Stimulated activated CD4-positive, alpha-beta T cell treated with anti-CD3 and anti-CD28 coated beads, Interleukin-4, amount 100 ng/mL, for 4 hours (primary cell): ENCODE measurements around the gene ZC2HC1C.

Experiments used
- DNase-seq, 2 experiments: peaks; one replicate each; pipeline ENCODE4 v3.0.0-alpha.2; 2020

ZC2HC1C gene, protein sequence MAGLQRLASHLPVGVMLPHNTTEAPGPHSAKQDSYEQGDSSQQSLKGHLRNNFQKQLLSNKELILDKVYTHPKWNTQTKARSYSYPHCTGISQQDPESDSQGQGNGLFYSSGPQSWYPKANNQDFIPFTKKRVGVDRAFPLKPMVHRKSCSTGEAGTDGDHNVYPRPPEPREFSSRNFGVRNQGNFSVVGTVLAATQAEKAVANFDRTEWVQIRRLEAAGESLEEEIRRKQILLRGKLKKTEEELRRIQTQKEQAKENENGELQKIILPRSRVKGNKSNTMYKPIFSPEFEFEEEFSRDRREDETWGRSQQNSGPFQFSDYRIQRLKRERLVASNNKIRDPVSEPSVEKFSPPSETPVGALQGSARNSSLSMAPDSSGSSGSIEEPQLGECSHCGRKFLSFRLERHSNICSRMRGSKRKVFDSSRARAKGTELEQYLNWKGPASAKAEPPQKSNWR

DNA sequence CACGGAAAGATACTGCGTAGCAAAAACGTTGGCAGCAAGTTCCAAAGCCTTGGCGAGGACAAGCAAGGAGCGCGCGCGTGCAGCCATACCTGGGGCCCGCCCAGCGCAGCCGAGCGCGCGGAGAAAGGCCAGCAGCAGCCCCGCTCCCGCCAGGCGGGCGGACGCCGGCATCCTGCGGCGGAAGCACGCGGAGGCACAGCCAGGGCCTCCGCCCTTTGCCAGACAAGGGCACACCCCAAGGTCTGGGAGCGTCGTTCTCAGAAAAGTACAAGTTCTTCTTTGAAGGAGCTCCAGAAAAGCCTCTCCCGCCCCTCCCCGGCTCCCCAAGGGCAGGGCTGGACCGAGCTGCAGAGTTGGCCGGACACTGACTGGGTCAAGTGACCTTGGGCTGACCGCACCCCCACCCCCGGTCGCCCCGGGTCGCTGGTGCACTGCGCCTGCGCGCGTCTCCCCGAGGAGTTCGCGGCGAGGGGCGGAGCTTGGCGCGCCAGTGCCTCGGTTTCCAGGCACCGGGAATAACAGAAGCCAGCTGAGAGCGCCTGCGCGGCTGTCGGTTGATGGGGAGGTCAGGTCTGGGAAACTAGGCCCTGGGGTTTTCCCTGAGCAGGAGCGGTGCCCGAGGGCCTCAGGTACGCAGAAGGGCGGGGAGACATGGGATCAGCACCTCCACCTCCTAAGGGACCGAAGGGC, at the start of gene ZC2HC1C:
TSS of gene ZC2HC1C (plus strand) at position 521 of the 690 bp plus-strand sequence. CDS start 933 bp downstream, outside the sequence.
- DNase-seq, result peak; percentile 44 to 68

DNA sequence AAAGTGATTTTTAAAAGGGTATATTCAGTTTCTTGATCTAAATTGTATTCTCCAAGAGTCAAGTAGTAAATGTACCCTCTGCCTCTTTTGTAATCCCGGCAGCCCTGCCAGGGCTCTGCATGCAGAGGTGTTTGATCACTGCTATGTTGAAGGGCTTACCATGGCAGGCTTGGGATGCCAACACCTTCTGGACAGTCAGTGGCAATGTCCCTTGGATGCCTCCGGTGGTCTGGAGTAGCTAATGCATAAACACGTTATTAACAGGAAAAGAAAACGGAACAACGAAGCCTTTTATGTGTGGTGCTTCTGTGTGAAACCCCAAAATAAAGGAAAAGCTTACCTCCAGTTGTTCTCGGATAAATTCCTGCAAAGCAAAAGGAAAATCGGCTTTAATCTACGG, 46.8 kb upstream of the ZC2HC1C start:
- no peak for DNase-seq

DNA sequence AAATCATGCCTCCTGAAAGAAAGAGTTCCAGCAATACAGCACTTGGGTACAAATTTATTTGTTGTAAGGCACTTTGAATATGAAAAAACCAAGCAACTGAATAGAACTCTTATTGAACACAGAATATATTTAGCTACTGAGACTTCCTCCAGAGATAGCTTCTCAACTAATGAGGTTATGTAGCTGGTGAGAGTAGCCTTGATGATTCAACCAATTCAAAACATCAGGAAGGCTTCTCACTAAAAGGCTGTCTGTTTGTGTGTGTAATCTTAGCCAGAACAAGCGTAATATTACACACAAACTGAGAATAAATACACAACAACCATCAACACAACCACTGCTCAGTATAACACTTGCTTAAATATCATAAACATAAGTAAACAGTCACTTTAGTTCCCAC, 46.3 kb upstream of the ZC2HC1C start:
- DNase-seq, result no peak

DNA sequence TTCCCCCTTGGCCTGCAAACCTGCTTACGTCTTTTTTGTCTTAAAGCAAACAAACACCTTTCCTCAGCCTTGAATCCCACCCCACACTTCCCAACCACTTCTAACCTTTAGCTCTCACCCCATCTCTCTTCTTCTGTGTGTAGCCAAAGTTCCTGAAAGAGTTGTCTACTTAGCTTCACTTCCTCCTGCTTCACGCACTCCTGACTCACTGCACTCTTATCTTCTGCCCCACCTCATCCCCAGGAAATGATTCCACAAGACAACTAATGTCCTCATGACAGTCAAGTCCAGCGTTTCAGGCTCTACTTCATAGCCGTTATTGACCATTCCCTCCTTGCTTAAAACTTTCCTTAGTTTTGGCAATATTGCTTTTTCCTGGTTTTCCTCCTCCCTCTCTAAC, 44.4 kb upstream of the ZC2HC1C start:
- DNase-seq, result no peak

DNA sequence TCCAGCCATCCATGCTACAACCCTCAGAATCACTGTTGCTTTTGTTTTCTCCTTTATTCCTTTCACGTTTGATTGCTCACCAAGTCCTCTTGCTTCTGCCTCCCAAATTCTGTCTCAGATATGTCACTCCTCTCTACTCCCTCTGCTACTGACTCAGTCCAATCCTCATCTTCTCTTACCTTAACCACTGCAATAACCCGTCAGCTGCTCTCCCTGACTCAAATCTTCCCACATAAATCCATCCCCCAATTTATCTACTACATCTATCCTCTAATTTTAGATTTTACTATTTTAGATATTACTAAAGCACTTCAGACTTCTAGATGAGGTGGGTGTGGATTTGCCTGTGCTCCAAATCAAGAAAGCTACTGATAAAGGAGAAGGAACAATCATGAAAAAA, 43.6 kb upstream of the ZC2HC1C start:
- DNase-seq, result no peak

DNA sequence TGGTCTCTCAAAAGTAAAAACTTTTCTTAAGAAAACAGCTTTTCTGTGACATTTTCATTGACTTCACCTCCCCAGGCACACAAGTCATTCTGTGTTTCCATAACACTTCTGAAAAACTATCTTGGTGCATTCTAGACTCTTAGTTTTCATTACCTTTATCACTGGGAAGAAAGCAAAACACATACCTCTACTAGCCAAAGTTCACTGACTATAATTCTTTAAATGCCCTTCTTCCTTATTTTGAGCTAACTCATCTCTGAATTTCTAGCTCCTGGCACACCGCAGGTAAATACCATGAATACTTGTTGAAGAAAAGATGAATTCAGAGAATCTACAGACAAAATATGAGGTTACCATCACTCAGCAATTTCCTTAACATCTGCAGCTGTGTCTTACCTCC, 39.3 kb upstream of the ZC2HC1C start:
- DNase-seq, result no peak

DNA sequence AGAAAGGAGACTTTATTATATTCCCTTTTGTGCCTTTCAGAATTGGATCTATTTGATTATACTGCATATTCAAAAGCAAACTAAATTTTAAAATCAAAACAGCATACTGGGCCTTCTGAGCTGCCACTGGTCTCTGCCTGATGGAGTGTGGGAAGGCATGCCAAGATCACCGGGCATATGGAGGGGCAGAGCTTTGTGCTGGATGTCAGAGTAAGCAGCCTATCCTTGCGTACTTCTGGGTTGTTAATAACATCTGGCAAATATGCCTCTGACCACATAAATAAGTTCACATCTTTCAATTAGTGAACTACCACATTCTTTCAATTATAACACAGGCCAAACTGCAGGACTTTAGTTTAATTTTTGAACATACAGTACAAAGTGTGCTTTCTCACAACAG, 36.5 kb upstream of the ZC2HC1C start:
- no peak for DNase-seq

DNA sequence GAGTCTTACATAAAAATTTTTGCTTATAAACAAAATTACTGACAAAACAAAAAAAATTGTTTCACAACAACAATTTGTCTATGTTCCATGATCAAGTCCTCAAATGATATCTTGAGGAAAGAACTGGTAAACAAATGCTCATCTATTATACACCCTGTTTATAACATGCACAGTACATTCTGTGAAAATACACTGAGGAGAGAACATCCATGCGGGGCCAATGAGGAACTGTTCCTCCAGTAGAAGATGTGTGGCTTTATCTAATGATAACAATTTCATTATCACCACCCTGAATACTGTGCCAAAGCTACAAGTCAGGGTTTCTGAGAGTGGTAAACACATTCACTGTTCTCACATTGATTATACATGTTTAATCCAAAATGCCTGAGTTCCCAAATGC, 28.9 kb upstream of the ZC2HC1C start:
- no peak for DNase-seq

DNA sequence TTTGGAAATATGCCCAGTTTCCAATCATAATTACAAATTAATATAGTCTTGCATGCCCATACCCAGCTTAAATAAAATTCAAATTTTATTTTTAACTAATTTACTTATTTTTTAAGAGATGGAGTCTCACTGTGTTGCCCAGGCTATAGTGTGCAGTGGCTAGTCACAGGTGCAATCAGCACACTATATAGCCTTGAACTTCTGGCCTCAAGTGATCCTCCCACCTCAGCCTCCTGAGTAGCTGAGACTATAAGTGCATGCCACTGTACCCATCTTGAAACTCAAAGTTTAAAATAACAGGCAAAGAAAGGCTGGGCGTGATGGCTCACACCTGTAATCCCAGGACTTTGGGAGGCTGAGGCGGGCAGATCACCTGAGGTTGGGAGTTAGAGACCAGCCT, 28.5 kb upstream of the ZC2HC1C start:
- DNase-seq, result no peak

DNA sequence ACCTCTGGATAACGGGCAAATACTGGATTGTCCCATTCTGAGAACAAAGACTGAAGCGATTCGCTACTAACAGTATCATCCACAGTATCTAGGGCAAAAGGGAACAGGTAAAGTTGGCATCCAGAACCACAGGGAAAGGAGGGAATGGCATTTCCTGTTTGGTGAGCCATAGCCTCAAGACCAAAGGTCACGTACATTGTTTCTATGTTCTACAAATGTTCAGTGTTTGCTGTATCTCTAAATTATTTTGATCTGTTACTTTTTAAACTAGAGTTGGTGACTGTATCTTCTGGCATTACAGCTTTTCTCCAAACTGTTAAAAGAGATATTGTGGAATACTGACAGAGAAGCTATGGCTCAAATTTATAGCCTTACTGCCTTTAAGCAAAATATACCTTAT, 27.8 kb upstream of the ZC2HC1C start:
- DNase-seq, result no peak

DNA sequence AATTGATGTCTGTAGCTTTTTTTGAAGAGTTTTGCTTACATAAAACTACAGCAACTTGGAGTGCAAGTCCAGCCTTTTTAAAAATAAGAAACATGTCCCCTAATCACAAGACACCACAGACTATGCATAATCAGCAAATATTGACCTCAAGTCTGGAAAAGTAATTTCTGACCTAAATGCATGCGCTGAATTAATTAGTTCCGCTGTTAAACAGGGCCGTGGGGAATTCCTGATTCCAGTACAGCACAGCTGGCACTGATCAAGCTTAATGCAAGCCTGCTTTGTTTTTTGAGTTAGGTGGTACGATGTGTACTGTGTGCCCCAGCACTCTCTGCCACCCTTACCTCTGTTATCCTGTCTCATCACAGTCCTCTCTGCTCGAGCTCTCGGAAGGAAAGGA, 27.4 kb upstream of the ZC2HC1C start:
- DNase-seq, result no peak

DNA sequence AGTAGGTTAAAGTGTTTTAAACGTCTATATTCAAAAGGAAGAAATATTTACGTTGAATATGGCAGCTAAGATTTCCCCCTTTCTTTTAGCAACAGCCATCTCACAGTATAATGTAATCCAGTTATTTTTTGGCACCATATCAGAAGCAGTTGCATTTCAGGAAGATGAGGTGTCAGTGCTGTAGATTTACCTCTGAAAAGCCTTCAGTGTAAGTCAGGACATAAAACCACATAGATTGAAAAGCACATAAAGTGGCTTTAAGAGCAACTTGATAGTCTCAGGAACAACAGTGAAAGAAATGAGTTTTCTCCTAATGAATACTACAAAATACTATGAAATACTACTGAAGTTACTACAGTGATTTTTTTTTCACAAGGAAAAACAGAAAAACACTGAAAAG, 25.1 kb upstream of the ZC2HC1C start:
- no peak for DNase-seq

DNA sequence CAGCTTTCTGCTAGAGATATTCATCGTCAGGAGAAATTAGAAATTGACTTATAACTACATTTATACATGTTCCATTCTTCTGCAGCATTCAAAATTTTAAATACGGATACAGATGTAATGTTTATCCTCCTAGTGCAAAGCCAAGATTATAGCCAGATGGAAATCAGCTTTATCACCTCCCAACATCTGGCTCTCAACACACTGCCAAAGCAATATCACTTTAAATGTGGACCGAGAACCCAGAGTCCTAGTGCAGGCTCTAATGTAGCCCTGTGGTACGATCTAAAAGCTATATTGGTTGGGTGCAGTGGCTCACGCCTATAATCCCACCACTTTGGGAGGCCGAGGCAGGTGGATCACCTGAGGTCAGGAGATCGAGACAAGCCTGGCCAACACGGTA, 24.7 kb upstream of the ZC2HC1C start:
- DNase-seq, result no peak

DNA sequence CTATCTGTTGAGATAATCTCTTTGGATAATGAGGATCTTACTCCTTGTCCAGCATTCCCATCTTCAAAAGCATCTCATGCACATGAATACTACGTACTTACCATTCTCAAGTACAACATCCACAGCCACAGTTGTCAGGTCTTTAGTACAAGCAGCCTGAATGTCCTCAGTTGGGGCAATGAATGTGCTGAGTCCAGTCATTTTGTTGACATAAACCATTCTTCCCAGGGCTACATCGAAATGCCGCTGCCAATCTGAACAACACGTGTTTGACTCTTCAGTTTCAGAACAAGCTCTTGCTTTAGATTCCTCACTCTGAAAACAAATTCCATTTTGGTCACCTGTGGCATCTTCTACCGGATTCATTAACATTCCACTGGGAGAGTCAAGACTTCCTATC, 23.2 kb upstream of the ZC2HC1C start:
- no peak for DNase-seq

DNA sequence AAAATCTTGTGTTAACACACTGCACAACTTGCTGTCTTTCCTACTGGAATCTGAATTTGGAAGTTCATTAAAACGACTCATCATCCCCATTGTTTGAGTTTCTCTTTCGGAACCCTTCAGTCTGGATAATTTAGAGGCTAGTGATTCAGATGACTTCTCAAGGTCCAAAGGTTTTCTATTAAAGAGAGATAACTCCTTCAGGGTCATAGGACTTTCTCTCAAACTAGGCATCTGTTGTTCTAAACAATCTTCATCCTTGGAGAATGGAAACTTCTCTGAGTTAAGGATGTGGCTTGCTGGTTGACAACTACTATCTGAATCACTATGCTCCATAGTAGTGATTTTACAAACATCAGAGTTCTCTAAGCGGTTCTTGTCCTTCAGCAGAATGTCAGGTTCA, 22.5 kb upstream of the ZC2HC1C start:
- no peak for DNase-seq

DNA sequence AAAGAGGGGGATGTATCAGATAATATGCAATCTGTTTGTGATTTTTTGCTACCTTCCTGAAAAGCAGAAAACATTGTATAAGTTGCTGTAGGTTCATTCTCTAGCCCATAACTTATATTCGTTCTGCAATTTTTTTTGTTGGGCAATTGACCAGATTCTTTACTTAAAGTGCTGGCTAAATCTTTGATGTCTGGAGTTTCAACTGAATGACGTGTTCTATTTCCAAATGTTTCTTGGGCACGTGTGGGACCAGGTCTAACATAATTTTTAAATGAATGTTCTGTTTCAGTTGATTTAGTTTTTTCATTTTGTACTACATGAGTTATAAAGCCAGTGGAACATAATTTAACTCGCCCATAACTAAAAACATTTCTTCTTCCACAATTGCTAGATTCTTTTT, 21.9 kb upstream of the ZC2HC1C start:
- no peak for DNase-seq

DNA sequence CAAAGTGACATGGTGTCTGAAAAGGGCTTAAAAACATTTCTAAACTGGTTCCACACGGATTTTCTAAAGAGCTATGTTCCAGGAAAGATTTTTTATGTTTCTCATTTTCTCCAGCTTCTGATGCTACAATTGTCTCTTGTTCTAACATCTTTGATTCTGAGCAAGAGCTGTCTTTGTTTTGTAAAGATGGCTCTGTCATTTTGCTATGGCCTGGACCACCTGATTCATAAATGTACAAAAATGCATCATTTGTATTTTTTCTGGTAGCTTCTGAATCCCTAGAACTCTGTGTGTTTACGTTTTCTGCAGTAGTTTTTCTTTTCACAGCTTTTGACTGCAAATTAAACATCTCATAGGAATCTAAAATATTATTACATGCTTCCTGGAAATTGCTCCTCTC, 21.3 kb upstream of the ZC2HC1C start:
- DNase-seq, result no peak

DNA sequence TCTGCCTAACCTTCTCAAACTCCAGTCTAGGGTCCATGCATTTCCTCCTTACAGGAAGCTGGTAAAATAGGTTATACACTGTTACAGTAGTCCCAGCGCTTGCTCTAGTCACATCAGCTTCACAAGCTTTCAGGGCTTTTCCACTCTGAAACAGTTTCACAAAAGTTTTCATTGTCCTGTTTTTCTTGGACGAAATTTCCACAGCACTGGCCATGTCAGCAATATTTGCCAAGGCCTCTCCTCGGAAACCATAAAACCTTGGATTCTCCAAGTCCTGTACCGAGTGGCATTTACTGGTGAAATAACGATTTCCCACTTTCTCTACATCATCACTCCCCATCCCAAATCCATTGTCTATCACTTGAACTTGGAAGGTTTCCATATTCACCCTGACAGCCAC, 20.3 kb upstream of the ZC2HC1C start:
- no peak for DNase-seq

DNA sequence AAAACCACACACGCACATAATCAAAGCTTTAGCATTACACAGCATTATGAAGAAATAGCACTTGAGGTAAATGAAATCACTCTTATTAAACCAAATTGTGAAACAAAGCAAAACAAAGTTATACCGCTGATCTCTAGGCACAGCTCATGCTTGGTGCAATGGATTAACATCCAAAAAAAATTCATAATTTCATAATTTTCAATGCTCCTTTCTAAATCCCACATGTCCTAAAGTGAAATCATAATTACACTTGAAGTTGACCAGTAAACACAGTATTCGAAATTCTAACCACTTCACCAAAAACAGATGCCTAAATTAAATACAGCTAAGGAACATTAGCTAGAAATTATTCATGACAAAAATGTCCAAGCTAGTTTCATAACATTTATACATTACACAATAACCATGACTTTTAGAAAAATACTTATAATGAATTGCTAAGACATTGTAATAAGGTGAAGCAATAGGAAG, 19.7 kb upstream of the ZC2HC1C start:
- DNase-seq, result no peak

DNA sequence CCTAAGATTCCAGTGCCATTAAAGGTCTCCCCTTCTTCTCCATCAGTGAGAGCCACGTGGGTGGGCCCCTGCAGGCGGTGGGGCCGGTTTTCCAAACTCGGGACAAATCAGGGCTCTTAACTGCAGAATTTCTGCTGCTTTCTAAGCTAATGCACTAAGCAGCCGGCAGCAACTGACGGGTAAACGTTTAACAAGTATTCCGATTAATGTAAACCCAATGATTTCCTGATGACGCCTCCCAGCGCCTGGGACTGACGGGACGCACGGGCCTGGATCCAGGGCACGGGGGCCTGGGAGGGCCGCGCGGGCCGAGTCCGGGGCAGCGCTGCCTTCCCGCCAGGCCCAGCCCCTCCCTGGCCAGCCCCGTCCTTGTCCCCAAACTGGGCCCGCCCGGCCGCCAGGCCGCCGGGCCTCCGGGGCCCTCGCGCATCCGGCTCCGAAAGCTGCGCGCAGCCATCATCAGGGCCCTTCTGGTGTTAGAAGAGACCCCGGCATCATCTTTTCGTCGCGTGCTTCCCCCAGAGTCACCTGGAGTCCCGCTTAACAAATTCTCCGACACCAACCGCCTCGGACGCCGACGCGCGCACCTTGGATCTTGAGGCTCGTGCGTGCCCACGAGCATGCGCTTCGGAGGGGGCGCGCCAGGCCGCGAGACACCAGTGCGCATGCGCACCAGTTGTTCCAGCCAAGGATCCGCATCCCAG, 18.4 kb upstream of the ZC2HC1C start, which contains the start of gene MLH3:
TSS of gene MLH3 (minus strand) at position 616 of the 704 bp plus-strand sequence. CDS start 1,812 bp downstream, outside the sequence.
- DNase-seq, result peak; percentile 76 to 78

DNA sequence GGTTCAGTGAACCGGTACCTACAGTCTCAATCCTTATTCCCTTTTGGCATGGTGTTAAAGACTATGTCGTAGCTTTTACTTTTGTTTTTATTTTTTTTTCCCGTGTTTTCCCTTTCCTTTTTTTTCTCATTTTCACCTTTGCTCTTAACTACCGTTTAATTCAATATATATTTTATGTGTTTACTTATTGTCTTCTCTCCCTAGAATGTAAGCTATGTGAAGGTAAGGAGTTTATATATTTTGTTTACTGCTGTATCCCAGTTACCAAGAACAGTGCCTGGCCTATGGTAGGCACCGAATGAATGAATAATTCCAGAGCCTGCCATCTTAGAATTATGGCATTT, 17.9 kb upstream of the ZC2HC1C start:
- no peak for DNase-seq

DNA sequence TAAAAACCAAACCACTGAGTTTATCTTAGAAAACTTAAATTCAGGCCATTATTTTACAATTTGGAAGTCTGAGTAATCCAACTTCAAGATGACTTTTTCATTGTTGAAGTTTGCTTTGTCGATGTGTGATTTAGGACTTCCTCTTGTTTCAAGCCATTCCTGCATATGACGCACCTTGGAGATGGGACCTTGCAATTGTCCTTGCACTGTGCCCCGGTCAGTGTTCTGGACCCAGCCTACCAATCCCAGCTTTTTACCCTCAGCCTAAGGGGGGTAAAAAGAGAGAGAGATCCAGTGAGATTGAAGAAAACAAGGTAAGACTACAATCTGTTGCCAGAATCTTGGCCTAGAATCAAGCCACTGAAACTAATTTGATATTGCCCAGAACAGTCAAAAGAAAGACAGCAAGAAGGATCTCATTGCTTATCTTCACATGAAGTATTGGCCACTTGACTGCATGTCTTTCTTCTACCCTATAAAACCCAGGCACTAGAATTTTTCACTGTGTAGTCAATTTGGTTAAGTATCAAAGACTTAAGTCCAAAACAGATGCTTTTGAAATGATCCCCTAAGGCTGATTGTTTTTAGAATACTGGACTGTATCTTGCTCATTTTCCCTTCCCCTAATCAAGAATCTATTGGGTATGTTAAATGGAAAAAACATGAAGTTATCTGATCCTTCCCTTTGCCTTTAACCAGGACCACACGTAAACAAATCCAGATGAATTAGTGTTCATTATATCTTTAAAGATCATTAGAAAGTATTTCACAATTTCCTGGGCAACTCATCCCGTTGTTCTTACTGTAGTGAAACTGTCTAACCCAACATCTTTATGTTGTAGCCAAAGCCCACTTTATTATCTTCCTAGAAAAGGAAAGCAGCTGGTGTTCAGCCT, 15.8 kb upstream of the ZC2HC1C start:
- no peak for DNase-seq

DNA sequence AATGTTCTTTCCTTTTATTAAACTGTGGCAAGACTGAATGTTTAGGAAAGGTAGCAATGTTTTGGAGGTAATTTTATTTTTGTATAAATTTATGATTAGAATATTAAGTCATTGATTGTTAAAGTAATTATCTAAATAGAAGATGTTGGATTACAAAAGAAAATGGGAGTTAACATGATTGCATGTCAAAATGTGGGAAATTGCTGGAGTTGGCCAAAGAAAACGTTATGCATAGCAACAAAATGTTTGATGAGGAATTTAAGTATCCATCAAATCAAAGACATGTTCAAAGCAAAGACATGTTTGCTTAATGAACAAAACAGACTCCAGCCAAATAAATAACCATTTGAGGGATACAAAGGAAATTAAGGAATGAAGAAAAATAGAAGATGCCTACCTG, 15.0 kb upstream of the ZC2HC1C start:
- DNase-seq, result no peak
